Transverse colon (tissue), 4 donors: ENCODE measurements around the gene TTPAL. TPM values are rescaled to one million over a fixed set of nuclear protein-coding genes. Genes with fewer than 3 reads are reported as not detected.

ENCODE experiments used
- DNase-seq: peaks from one replicate; pipeline ENCODE4 v3.0.0-alpha.2; 2019
- H3K27ac ChIP-seq, 4 donors: fragments of 200-600 bp; sonication (generic); 2 replicates each; pipeline ENCODE4 v1.5.1; 2016 to 2018; ENCODE audit warnings: inconsistent platforms in 4 of 4
- H3K27me3 ChIP-seq: fragments of 200-600 bp; sonication (generic); 2 replicates; pipeline ENCODE4 v1.5.1; 2017; ENCODE audit warnings: inconsistent platforms
- H3K36me3 ChIP-seq, 4 donors: fragments of 200-600 bp; sonication (generic); 2 replicates each; pipeline ENCODE4 v1.5.1; 2017 to 2019; ENCODE audit warnings: inconsistent platforms in 4 of 4
- H3K4me1 ChIP-seq, 4 donors: fragments of 200-600 bp; sonication (generic); 2 replicates each; pipeline ENCODE4 v1.5.1; 2017 to 2020; ENCODE audit warnings: inconsistent platforms in 4 of 4
- H3K4me3 ChIP-seq, 4 donors: fragments of 200-600 bp; sonication (generic); 1 replicate in 1 of 4; 2 replicates in 3 of 4; pipeline versions ENCODE4 v1.5.1 to v1.6.1; 2017 to 2019; ENCODE audit warnings: inconsistent platforms in 4 of 4
- H3K9me3 ChIP-seq, 2 donors: fragments of 200-600 bp; sonication (generic); 2 replicates each; pipeline ENCODE4 v1.5.1; 2017 to 2019; ENCODE audit warnings: inconsistent platforms in 2 of 2
- CTCF ChIP-seq, 5 experiments: fragments of 200-600 bp in 3 of 5; fragments of 450-650 bp in 2 of 5; sonication (generic) in 3 of 5; IDR thresholded peaks; 1 replicate in 2 of 5; 2 replicates in 3 of 5; pipeline ENCODE4 v1.5.1; 2016 to 2017; ENCODE audit warnings: antibody characterized with exemption in 5 of 5, inconsistent platforms in 3 of 5, mild to moderate bottlenecking in 2 of 5, moderate library complexity in 1 of 5
- EP300 ChIP-seq: sonication (generic); formaldehyde crosslinking; IDR thresholded peaks from one replicate; pipeline ENCODE4 v1.6.1; 2017; ENCODE audit warnings: antibody characterized with exemption, low read depth
- POLR2A ChIP-seq: fragments of 450-650 bp; IDR thresholded peaks from one replicate; pipeline ENCODE4 v1.6.1; 2016; ENCODE audit warnings: antibody characterized with exemption, mild to moderate bottlenecking, moderate library complexity
- POLR2AphosphoS5 ChIP-seq, 3 donors: sonication (generic); formaldehyde crosslinking; IDR thresholded peaks; one replicate each; pipeline ENCODE4 v1.6.1; 2016; ENCODE audit warnings: antibody characterized with exemption in 3 of 3
- WGBS, 2 donors: methylation state at CpG; one replicate each; pipeline ENCODE4 v1.1.5; 2018; ENCODE audit warnings: low coverage in 1 of 2; 5-methylcytosine and 5-hydroxymethylcytosine counted together
- in situ Hi-C, 4 donors: fragments of 200-750 bp; cut with MboI; loops; one replicate each; pipeline versions ENCODE4 v1.15.0 to v1.15.1; 2017; ENCODE audit warnings: low sequenced_read_pairs in 3 of 4, low pct_ligation_motif_present in 1 of 4, low pct_unique_long_range_greater_than_20kb in 1 of 4
- intact Hi-C: fragments of 100-400 bp; cut with DNase I; formaldehyde crosslinking; loops from one replicate; pipeline ENCODE4 v1.15.1; 2023; ENCODE audit warnings: low total_unique reads
- total RNA-seq, 4 donors: library from RNA; depleted of rRNA; stranded (reverse); fragments of >200 nt; gene quantifications; one replicate each; pipeline ENCODE4 v1.1.0, GENCODE V29; 2016

TTPAL gene
- total RNA-seq, 4 donors from 2014 or later = 6.8 to 20.9 (median 9.2) TPM

GRCh38 chr20:44464514-44464913 is 11.2 kb upstream of the TTPAL start:
- 50 to 67% methylated on average over 1 to 2 of the region's 3 CpGs for WGBS, 2 donors

GRCh38 chr20:44465001-44465560 is 10.6 kb upstream of the TTPAL start:
- intact Hi-C loops (no loop called here), in situ Hi-C loops (loop anchor here (10.0 to 25.0 kb wide), 2 partner anchors 250 to 253 kb away; partner anchors contain the start of gene OSER1 (in 4 of the 4))
- Histone ChIP-seq H3K9me3 (no peaks in the 10 kb centered on the region), H3K27me3 (no peaks in the 10 kb centered on the region), H3K4me1 (peaks cover 0 to 20% (median 11%) of the 10 kb centered on the region in 4 donors), H3K4me3 (no peak overlapping the region), H3K27ac (no peak overlapping the region), H3K36me3 (no peaks in the 10 kb centered on the region)
- 17 to 42% methylated on average over 2 to 3 of the region's 3 CpGs for WGBS, 2 donors
- peak; percentile 63 for DNase-seq
- no peak for TF ChIP-seq CTCF (IDR thresholded peaks at IDR 0.05)
- TF ChIP-seq POLR2A = no peak
- TF ChIP-seq EP300 = no peak
- TF ChIP-seq POLR2AphosphoS5 (IDR thresholded peaks at IDR 0.05) = no peak

More at GRCh38 chr20:44464514-44464913, 11.2 kb upstream of the TTPAL start:
- TF ChIP-seq POLR2AphosphoS5 (IDR thresholded peaks at IDR 0.05) (no peak), EP300 (no peak), POLR2A (no peak), CTCF (IDR thresholded peaks at IDR 0.05) (no peak)
- no peaks in the 10 kb centered on the region for H3K36me3 ChIP-seq
- no peaks in the 10 kb centered on the region for H3K27me3 ChIP-seq
- H3K9me3 ChIP-seq = no peaks in the 10 kb centered on the region
- no peak overlapping the region for H3K4me3 ChIP-seq
- no peak for DNase-seq
- in situ Hi-C loops (loop anchor here (5.0 to 25.0 kb wide), 3 partner anchors 77 to 252 kb away; partner anchors contain the start of gene OSER1 (in 4 of the 4)), intact Hi-C loops (no loop called here)
- no peak overlapping the region for H3K27ac ChIP-seq
- peaks cover under 1 to 23% (median 13%) of the 10 kb centered on the region in 4 donors for H3K4me1 ChIP-seq

GRCh38 chr20:44467289-44467883 is 8.3 kb upstream of the TTPAL start:
- intact Hi-C loops (no loop called here), in situ Hi-C loops (loop anchor here (10.0 to 25.0 kb wide), 2 partner anchors 253 to 255 kb away; partner anchors contain the start of gene OSER1 (in 4 of the 4))
- H3K27me3 ChIP-seq = no peaks in the 10 kb centered on the region
- H3K36me3 ChIP-seq = no peaks in the 10 kb centered on the region
- no peaks in the 10 kb centered on the region for H3K9me3 ChIP-seq
- no peak overlapping the region for H3K27ac ChIP-seq
- H3K4me3 ChIP-seq = no peak overlapping the region
- no peaks in the 10 kb centered on the region for H3K4me1 ChIP-seq
- no peak for TF ChIP-seq POLR2A
- TF ChIP-seq CTCF (IDR thresholded peaks at IDR 0.05) = no peak
- no peak for TF ChIP-seq EP300
- TF ChIP-seq POLR2AphosphoS5 (IDR thresholded peaks at IDR 0.05) = no peak
- DNase-seq = no peak
- 80 to 81% methylated on average over 1 to 12 of the region's 12 CpGs for WGBS, 2 donors

- intact Hi-C loops = no loop called here
- in situ Hi-C loops = loop anchor here (10.0 to 25.0 kb wide), 2 partner anchors 253 to 256 kb away; partner anchors contain the start of gene OSER1 (in 4 of the 4)
- Histone ChIP-seq H3K36me3 (no peaks in the 10 kb centered on the region), H3K4me1 (no peaks in the 10 kb centered on the region), H3K27me3 (no peaks in the 10 kb centered on the region), H3K4me3 (no peak overlapping the region), H3K9me3 (no peaks in the 10 kb centered on the region), H3K27ac (no peak overlapping the region)
- DNase-seq = no peak
- TF ChIP-seq CTCF (IDR thresholded peaks at IDR 0.05) = no peak
- TF ChIP-seq POLR2A = no peak
- no peak for TF ChIP-seq EP300
- 89 to 93% methylated on average over 8 of the region's 8 CpGs for WGBS, 2 donors
Measured at GRCh38 chr20:44468044-44468782, 7.5 kb upstream of the TTPAL start.
